ENCODE results near the gene CAPZB. TPM values are rescaled to one million over a fixed set of nuclear protein-coding genes. Genes with fewer than 3 reads are reported as not detected.

Gene CAPZB
- total RNA-seq, 1 donor from 2014 or later: 189 TPM

DNA sequence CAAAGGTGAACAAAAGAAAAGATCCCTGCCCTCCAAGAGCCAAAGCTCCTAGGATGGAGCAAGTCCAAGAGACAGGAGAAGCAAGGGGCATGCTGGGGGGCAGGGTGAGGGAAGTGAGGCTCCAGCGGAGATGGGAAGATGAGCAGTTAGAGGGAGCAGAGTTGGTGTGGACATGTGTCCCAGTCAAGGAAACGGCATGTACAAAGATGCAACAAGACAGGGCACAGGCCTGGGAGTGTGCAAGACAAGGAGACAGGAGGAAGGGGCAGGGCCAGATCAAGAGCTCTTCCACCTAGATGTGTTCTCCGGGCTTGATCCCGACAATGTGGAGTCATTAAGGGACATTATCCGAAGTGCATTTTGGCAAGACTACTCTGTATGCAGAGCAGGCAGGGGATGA lies 82.1 kb downstream of the CAPZB start:
- Mint-ChIP-seq H3K4me1 (ENCODE audit: low read depth) (peaks cover 29% of the 10 kb centered on the region), H3K36me3 (ENCODE audit: insufficient read depth) (peaks cover 4% of the 10 kb centered on the region), H3K4me3 (ENCODE audit: low read depth) (no peak overlapping the region), H3K27ac (peak overlapping the region; percentile 34), H3K27me3 (no peaks in the 10 kb centered on the region), H3K9me3 (ENCODE audit: low read depth) (no peaks in the 10 kb centered on the region)
- TF ChIP-seq, protein P1, sequence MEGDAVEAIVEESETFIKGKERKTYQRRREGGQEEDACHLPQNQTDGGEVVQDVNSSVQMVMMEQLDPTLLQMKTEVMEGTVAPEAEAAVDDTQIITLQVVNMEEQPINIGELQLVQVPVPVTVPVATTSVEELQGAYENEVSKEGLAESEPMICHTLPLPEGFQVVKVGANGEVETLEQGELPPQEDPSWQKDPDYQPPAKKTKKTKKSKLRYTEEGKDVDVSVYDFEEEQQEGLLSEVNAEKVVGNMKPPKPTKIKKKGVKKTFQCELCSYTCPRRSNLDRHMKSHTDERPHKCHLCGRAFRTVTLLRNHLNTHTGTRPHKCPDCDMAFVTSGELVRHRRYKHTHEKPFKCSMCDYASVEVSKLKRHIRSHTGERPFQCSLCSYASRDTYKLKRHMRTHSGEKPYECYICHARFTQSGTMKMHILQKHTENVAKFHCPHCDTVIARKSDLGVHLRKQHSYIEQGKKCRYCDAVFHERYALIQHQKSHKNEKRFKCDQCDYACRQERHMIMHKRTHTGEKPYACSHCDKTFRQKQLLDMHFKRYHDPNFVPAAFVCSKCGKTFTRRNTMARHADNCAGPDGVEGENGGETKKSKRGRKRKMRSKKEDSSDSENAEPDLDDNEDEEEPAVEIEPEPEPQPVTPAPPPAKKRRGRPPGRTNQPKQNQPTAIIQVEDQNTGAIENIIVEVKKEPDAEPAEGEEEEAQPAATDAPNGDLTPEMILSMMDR (IDR thresholded peaks at IDR 0.05; ENCODE audit: unreplicated experiment): no peak
- no peak for DNase-seq (ENCODE audit: low spot score, unreplicated experiment)

DNA sequence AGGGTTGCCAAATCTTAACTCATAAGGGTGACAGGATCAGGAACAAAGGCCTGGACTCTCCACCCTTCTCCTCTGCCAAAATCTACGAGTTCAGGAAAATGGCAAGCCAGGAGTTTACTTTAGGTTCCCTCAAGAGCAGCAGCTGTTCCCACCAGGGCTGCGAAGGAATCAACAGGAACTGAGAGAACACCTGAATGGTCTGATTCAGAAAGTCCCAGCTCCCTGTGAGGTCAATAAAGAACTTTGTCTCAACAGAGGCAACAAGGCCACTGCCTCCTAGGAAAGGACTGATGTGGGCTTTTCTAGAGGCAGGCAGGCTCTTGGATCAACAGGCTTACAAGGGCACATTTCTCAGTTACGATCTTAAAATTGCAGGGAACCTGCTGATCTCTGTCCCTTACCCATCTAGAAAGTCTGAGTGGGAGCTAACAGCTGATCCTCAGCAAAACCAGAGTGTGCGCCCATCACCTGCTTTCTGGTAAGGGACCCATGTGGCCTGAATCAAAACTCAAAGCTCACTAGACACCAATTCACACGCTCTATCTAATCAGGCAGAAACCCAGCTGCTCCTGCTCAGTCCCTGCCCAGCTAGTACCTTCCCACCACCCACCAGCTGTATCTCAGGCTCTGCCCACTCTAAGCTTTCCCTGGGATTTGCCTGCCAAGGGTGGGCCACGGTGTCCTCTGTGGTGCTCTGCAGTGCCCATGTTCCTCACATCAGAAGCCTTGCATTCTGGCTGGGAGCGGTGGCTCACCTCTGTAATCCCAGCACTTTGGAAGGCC lies 83.1 kb downstream of the CAPZB start:
- H3K36me3 Mint-ChIP-seq (ENCODE audit: insufficient read depth): peaks cover 4% of the 10 kb centered on the region
- H3K27ac Mint-ChIP-seq: peak overlapping the region; percentile 62
- H3K4me3 Mint-ChIP-seq (ENCODE audit: low read depth): no peak overlapping the region
- H3K9me3 Mint-ChIP-seq (ENCODE audit: low read depth): no peaks in the 10 kb centered on the region
- DNase-seq (ENCODE audit: low spot score, unreplicated experiment): no peak
- H3K4me1 Mint-ChIP-seq (ENCODE audit: low read depth): peaks cover 20% of the 10 kb centered on the region
- H3K27me3 Mint-ChIP-seq: no peaks in the 10 kb centered on the region
- TF ChIP-seq, protein P1 (IDR thresholded peaks at IDR 0.05; ENCODE audit: unreplicated experiment): no peak

DNA sequence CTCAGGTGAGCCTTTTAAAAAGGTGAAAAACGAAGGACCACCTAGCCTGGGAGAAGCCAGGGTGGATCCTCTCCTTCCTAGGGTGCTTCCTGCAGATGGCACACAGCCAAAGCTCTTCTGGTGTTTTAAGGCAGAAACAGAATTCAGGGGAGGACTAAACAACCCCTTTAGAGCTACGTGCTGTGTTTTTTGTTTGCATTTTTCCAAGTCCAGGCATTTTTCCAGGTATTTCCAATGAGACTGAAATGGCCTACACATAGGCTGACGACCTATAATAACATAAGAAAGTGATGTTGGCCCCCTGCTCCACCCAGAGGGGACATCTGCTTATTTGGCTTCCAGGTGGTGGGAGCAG lies 83.8 kb downstream of the CAPZB start:
- Mint-ChIP-seq H3K9me3 (ENCODE audit: low read depth) (no peaks in the 10 kb centered on the region), H3K36me3 (ENCODE audit: insufficient read depth) (peaks cover 4% of the 10 kb centered on the region), H3K4me1 (ENCODE audit: low read depth) (peaks cover 18% of the 10 kb centered on the region), H3K4me3 (ENCODE audit: low read depth) (no peak overlapping the region), H3K27me3 (no peaks in the 10 kb centered on the region), H3K27ac (no peak overlapping the region)
- TF ChIP-seq, protein P1 (IDR thresholded peaks at IDR 0.05; ENCODE audit: unreplicated experiment): no peak
- no peak for DNase-seq (ENCODE audit: low spot score, unreplicated experiment)

DNA sequence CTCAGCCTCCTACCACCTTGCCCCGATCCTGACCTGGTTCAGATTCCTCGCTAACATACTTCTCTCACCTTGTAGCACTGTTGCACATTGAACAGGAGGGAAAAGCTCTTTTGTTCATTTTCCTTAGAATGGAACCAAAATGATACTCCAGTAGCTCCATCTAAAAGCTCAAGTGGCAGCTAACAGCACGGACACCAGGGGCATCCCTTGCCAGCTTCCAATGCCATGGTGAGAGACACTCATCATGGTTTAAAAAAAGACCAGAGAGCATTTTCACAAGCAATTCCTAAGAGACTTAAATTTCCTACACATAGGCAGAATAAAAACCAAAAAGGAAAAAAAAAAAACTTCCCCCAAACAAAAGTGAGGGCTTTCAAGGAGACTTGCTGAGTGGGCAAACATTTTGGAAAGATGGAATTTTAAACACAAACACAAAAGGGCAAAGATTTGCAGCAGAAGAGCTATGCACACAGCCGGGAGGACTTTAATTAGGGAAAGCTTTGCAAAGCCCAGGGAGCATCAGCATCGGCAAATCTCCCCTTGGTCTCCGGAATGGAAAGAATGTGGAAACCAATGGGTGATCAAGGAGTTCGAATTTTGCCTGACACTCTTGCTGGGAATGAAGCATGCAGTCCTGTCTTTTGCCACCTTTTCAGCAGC lies 84.3 kb downstream of the CAPZB start:
- Mint-ChIP-seq H3K4me3 (ENCODE audit: low read depth) (no peak overlapping the region), H3K9me3 (ENCODE audit: low read depth) (no peaks in the 10 kb centered on the region), H3K4me1 (ENCODE audit: low read depth) (peaks cover 14% of the 10 kb centered on the region), H3K27me3 (no peaks in the 10 kb centered on the region), H3K36me3 (ENCODE audit: insufficient read depth) (peaks cover 4% of the 10 kb centered on the region), H3K27ac (no peak overlapping the region)
- DNase-seq (ENCODE audit: low spot score, unreplicated experiment): no peak
- TF ChIP-seq, protein P1 (IDR thresholded peaks at IDR 0.05; ENCODE audit: unreplicated experiment): no peak

DNA sequence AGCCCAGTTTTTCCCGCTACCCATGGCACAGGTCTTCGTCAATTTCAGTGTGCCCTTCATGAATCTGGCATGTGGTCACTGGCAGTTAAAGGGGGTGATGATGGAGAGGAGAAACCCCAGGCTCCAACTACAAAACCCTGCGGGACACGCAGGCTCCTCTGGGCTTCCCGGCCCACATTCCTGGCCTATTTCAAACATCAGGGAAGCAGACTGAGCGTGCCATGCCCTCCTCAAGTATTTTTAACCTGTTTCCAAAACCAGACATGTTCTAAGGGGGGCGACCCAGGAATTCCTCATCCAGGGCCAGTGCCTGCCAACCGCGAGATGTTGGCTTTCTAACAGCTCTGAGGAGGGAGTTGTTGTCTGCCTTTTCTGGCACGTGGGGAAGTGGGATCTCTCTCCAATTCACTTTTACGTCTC lies 85.1 kb downstream of the CAPZB start:
- H3K4me3 Mint-ChIP-seq (ENCODE audit: low read depth): no peak overlapping the region
- H3K4me1 Mint-ChIP-seq (ENCODE audit: low read depth): peaks cover 6% of the 10 kb centered on the region
- H3K27ac Mint-ChIP-seq: no peak overlapping the region
- H3K36me3 Mint-ChIP-seq (ENCODE audit: insufficient read depth): peaks cover 4% of the 10 kb centered on the region
- no peak for DNase-seq (ENCODE audit: low spot score, unreplicated experiment)
- TF ChIP-seq, protein P1 (IDR thresholded peaks at IDR 0.05; ENCODE audit: unreplicated experiment): no peak
- no peaks in the 10 kb centered on the region for H3K9me3 Mint-ChIP-seq (ENCODE audit: low read depth)
- no peaks in the 10 kb centered on the region for H3K27me3 Mint-ChIP-seq

Measured in progenitor cell of endocrine pancreas (in vitro differentiated cells).